RWPE2 (cell line): ENCODE data around the gene RPL35.
"Not testable (repeated sequence)": the region's sequence is repeated elsewhere in the genome, so short reads cannot be mapped to it uniquely, and the experiment has no call there.

Experiments used
- ATAC-seq: fragments of 200-7000 bp; cut with Tn5 transposase; 3 replicates; pipeline ENCODE4 v1.9.1; 2021; ENCODE audit warnings: low read depth
- DNase-seq: peaks from one replicate; pipeline ENCODE4 v3.0.0-alpha.2; 2020; ENCODE audit warnings: low spot score
- H3K27ac ChIP-seq: fragments of 450-650 bp; 2 replicates; pipeline ENCODE4 v1.5.1; 2017; ENCODE audit warnings: mild to moderate bottlenecking; ENCODE audit not compliant: poor library complexity, severe bottlenecking
- H3K27me3 ChIP-seq: fragments of 250-450 bp; sonication (Bioruptor Pico); 2 replicates; pipeline ENCODE4 v1.5.1; 2021; ENCODE audit warnings: mild to moderate bottlenecking, moderate library complexity; ENCODE audit not compliant: insufficient read depth, poor library complexity, severe bottlenecking
- H3K36me3 ChIP-seq: fragments of 250-450 bp; sonication (Bioruptor Pico); 2 replicates; pipeline ENCODE4 v1.5.1; 2020; ENCODE audit warnings: low read depth, mild to moderate bottlenecking, moderate library complexity
- H3K4me1 ChIP-seq: fragments of 250-450 bp; sonication (Bioruptor Pico); 2 replicates; pipeline ENCODE4 v1.5.1; 2021; ENCODE audit warnings: mild to moderate bottlenecking, moderate library complexity; ENCODE audit not compliant: insufficient read depth, poor library complexity, severe bottlenecking
- H3K4me3 ChIP-seq: fragments of 250-450 bp; sonication (Bioruptor Pico); 2 replicates; pipeline ENCODE4 v1.5.1; 2021; ENCODE audit warnings: mild to moderate bottlenecking, moderate library complexity; ENCODE audit not compliant: severe bottlenecking
- H3K9me3 ChIP-seq: fragments of 250-450 bp; sonication (Bioruptor Pico); 2 replicates; pipeline ENCODE4 v1.5.1; 2021; ENCODE audit warnings: mild to moderate bottlenecking, moderate library complexity; ENCODE audit not compliant: severe bottlenecking
- CTCF ChIP-seq: fragments of 450-650 bp; IDR thresholded peaks from one replicate; pipeline ENCODE4 v1.5.1; 2017; ENCODE audit warnings: mild to moderate bottlenecking, moderate library complexity; ENCODE audit not compliant: poor library complexity, severe bottlenecking

The RPL35 gene

DNA sequence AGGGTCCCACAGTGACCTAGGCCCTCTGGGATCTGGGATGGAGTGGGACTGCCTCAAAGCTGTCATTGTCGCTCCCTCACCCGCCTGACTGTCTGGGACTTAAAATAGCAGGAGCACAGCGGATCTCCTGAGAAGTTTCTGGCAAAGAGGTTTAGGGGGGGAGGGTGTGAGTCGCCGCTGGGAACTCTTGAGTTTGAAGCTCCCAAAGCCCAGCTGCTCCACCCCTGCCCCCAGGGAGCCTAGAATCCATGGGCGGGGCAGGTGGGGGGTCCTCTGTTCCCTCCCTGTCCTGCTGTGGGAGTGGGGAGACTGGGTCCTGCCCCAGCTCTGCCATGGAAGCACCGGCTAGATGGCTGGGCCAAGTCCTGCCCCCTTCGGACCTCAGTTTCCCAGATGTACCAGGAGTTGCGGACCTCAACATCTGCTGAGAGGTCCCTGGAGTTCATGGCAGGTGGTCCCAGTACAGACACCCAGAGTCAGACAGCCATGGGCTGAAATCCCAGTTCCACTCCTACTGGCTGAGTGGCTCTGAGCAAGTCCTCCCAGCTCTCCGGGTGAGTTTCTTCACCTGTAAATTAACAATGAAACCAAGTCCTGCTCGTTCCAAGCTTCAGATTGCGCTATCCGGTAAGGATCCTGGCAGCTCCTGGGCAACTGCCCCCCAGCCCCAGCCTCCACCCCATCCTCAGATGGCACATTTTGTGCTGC, 9.5 kb downstream of the RPL35 start:
- DNase-seq: no peak
- no peak overlapping the region for H3K27ac ChIP-seq
- H3K9me3 ChIP-seq: no peaks in the 10 kb centered on the region
- peak overlapping the region; percentile 31 for H3K4me3 ChIP-seq
- H3K4me1 ChIP-seq: no peaks in the 10 kb centered on the region
- no peak for ATAC-seq
- H3K27me3 ChIP-seq: no peaks in the 10 kb centered on the region
- no peak for TF ChIP-seq CTCF
- peaks cover 4% of the 10 kb centered on the region for H3K36me3 ChIP-seq

- no peak overlapping the region for H3K4me3 ChIP-seq
- no peaks in the 10 kb centered on the region for H3K4me1 ChIP-seq
- H3K36me3 ChIP-seq: no peaks in the 10 kb centered on the region
- no peaks in the 10 kb centered on the region for H3K9me3 ChIP-seq
- TF ChIP-seq CTCF: no peak
- ATAC-seq: no peak
- no peak overlapping the region for H3K27ac ChIP-seq
- DNase-seq: no peak
- no peaks in the 10 kb centered on the region for H3K27me3 ChIP-seq
These were observed 12.0 kb downstream of the RPL35 start for GRCh38 chr9:124849801-124850200.

DNA sequence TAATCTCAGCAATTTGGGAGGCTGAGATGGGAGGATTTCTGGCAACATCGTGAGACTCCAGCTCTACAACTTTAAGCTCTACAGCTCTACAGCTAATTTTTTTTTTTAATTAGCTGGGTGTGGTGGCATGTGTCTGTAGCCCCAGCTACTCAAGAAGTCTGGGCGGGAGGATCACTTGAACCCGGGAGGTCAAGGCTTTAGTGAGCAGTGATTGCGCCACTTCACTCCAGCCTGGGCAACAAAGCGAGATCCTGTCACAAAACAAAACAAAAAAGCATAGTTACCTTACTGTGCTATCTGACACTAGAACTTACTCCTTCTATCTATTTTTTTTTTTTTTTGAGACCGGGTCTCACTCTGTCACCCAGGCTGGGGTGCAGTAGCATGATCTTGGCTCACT, 14.8 kb downstream of the RPL35 start:
- Histone ChIP-seq H3K4me1 (no peaks in the 10 kb centered on the region), H3K4me3 (no peak overlapping the region), H3K9me3 (no peaks in the 10 kb centered on the region), H3K36me3 (no peaks in the 10 kb centered on the region), H3K27me3 (no peaks in the 10 kb centered on the region), H3K27ac (no peak overlapping the region)
- no peak for DNase-seq
- no peak for ATAC-seq
- no peak for TF ChIP-seq CTCF

- H3K27ac ChIP-seq, H3K36me3 ChIP-seq, H3K4me1 ChIP-seq, H3K4me3 ChIP-seq, H3K9me3 ChIP-seq, DNase-seq, ATAC-seq, H3K27me3 ChIP-seq: not testable (repeated sequence)
These were observed 15.3 kb downstream of the RPL35 start for GRCh38 chr9:124846467-124846866.

- H3K27ac ChIP-seq: no peak overlapping the region
- no peak for TF ChIP-seq CTCF
- no peaks in the 10 kb centered on the region for H3K9me3 ChIP-seq
These were observed 17.5 kb downstream of the RPL35 start for GRCh38 chr9:124844291-124844690.

More at GRCh38 chr9:124844291-124844690, 17.5 kb downstream of the RPL35 start:
- Histone ChIP-seq H3K36me3 (no peaks in the 10 kb centered on the region), H3K4me1 (no peaks in the 10 kb centered on the region), H3K27me3 (no peaks in the 10 kb centered on the region), H3K4me3 (no peak overlapping the region)
- DNase-seq (no peak), ATAC-seq (no peak)
